Gastroesophageal sphincter (tissue), 4 donors: ENCODE results near the gene CRACR2A. TPM values are rescaled to one million over a fixed set of nuclear protein-coding genes. Genes with fewer than 3 reads are reported as not detected.

Experiments
- ATAC-seq: fragments of 150-250 bp; one replicate; pipeline ENCODE4 v1.9.1; 2016; ENCODE audit warnings: mild to moderate bottlenecking, moderate library complexity
- H3K27ac ChIP-seq, 4 donors: fragments of 200-600 bp; sonication (generic) in 3 of 4; 1 replicate in 3 of 4; 2 replicates in 1 of 4; pipeline ENCODE4 v1.5.1; 2016 to 2019
- H3K27me3 ChIP-seq: fragments of 200-600 bp; sonication (generic); one replicate; pipeline ENCODE4 v1.5.1; 2019
- H3K36me3 ChIP-seq, 2 donors: fragments of 200-600 bp; sonication (generic); one replicate each; pipeline ENCODE4 v1.5.1; 2019; ENCODE audit warnings: control low read depth in 1 of 2
- H3K4me1 ChIP-seq, 3 donors: fragments of 200-600 bp; sonication (generic); 1 replicate in 2 of 3; 2 replicates in 1 of 3; pipeline ENCODE4 v1.5.1; 2016 to 2019; ENCODE audit warnings: control low read depth in 2 of 3
- H3K4me3 ChIP-seq, 2 donors: fragments of 200-600 bp; sonication (generic); one replicate each; pipeline ENCODE4 v1.5.1; 2019; ENCODE audit warnings: mild to moderate bottlenecking in 1 of 2, moderate library complexity in 1 of 2
- H3K9me3 ChIP-seq, 3 donors: fragments of 200-600 bp; sonication (generic); one replicate each; pipeline ENCODE4 v1.5.1; 2017 to 2019; ENCODE audit warnings: control low read depth in 2 of 3
- EP300 ChIP-seq: sonication (generic); formaldehyde crosslinking; IDR thresholded peaks from one replicate; pipeline ENCODE4 v1.6.1; 2017; ENCODE audit warnings: antibody characterized with exemption, mild to moderate bottlenecking
- POLR2A ChIP-seq, 2 donors: fragments of 450-650 bp; IDR thresholded peaks; one replicate each; pipeline ENCODE4 v1.6.1; 2017; ENCODE audit warnings: antibody characterized with exemption in 2 of 2, mild to moderate bottlenecking in 2 of 2, moderate library complexity in 1 of 2
- POLR2AphosphoS5 ChIP-seq: sonication (generic); formaldehyde crosslinking; IDR thresholded peaks from one replicate; pipeline ENCODE4 v1.6.1; 2017; ENCODE audit warnings: antibody characterized with exemption
- WGBS, 2 donors: methylation state at CpG; one replicate each; pipeline ENCODE4 v1.1.5; 2018; ENCODE audit warnings: low coverage in 1 of 2; 5-methylcytosine and 5-hydroxymethylcytosine counted together
- total RNA-seq, 4 donors: library from RNA; depleted of rRNA; stranded (reverse); fragments of >200 nt; gene quantifications; one replicate each; pipeline ENCODE4 v1.1.0, GENCODE V29; 2016
- TF ChIP-seq, protein P1 (sequence below), 4 experiments: fragments of 200-600 bp in 2 of 4; fragments of 450-650 bp in 2 of 4; sonication (generic) in 1 of 4; IDR thresholded peaks; one replicate each; pipeline ENCODE4 v1.5.1; 2017 to 2019; ENCODE audit warnings: antibody characterized with exemption in 4 of 4, mild to moderate bottlenecking in 2 of 4, moderate library complexity in 2 of 4

Gene CRACR2A
- total RNA-seq, 4 donors from 2014 or later, result 2.2 to 5.4 (median 3.0) TPM

DNA sequence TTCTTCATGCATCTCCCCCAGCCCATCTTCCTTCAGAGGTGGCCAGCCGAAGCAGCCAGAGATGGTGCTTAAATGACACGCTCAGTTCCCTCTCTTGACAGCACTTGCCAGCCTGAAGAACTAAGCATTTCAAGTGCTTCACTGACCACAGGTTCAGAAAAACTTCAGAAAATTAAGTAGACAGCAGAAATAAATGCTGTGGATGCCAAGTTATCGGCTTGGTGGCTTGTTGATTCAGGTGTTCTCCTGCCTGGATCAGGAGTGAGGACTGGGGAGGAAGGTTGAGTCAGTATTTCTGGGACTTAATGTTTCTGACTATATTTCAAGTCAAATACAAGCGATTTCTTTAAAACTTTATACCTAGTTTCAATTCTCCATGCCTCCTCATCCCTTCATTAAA, 58.2 kb downstream of the CRACR2A start:
- Histone ChIP-seq H3K27ac (no peak overlapping the region), H3K27me3 (no peaks in the 10 kb centered on the region), H3K36me3 (no peaks in the 10 kb centered on the region), H3K4me3 (no peak overlapping the region), H3K9me3 (no peaks in the 10 kb centered on the region), H3K4me1 (peaks cover 0 to 6% (median 0%) of the 10 kb centered on the region in 3 donors)
- WGBS, 2 donors, result 84 to 93% methylated on average over 2 to 3 of the region's 4 CpGs
- TF ChIP-seq, protein P1, sequence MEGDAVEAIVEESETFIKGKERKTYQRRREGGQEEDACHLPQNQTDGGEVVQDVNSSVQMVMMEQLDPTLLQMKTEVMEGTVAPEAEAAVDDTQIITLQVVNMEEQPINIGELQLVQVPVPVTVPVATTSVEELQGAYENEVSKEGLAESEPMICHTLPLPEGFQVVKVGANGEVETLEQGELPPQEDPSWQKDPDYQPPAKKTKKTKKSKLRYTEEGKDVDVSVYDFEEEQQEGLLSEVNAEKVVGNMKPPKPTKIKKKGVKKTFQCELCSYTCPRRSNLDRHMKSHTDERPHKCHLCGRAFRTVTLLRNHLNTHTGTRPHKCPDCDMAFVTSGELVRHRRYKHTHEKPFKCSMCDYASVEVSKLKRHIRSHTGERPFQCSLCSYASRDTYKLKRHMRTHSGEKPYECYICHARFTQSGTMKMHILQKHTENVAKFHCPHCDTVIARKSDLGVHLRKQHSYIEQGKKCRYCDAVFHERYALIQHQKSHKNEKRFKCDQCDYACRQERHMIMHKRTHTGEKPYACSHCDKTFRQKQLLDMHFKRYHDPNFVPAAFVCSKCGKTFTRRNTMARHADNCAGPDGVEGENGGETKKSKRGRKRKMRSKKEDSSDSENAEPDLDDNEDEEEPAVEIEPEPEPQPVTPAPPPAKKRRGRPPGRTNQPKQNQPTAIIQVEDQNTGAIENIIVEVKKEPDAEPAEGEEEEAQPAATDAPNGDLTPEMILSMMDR (IDR thresholded peaks at IDR 0.05), result no peak
- TF ChIP-seq EP300 (no peak), POLR2A (IDR thresholded peaks at IDR 0.05) (no peak), POLR2AphosphoS5 (no peak)
- no peak for ATAC-seq

DNA sequence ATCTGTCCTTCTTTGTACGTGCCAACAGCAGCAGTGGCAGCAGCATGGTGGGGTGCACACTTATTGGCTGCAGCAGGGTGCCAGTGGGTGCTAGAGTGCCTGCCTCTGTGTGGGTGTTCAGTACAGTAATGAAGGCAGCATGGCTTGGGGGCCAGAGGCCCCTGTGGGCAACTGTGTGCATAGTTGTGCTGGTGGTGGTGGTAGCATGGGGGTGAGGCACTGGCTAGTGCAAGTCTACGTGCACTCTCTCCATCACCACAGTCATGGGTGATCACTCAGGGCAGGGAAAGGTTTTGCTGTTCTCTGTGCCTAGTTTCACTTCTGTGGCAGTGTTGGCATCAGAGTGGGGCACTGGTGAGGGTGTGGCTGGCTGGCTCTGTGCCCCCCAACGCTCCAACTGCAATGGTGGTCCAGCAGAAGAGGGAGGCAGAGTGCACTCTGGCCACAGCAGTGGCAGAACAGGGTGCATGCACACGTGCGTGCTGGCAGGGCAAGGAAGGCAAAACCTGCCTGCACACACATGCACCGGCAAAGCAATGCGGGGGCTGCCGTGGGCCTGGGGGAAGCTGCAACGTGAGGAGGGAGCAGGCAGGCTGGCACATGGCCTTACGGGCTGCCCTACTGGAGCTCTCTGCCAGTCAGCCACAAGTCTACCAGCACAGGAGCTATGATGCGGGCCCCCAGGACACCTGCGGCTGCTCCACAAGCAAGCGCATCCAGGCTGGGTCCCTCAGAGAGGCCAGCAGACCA, 60.1 kb downstream of the CRACR2A start:
- 100% methylated on average over 1 of the region's 13 CpGs; no CpG with 5 or more reads in 1 of the 2 donors for WGBS, 2 donors
- Histone ChIP-seq H3K27me3 (no peaks in the 10 kb centered on the region), H3K4me3 (no peak overlapping the region), H3K9me3 (no peaks in the 10 kb centered on the region), H3K4me1 (no peaks in the 10 kb centered on the region), H3K36me3 (no peaks in the 10 kb centered on the region), H3K27ac (no peak overlapping the region)
- ATAC-seq, result no peak
- no peak for TF ChIP-seq POLR2A (IDR thresholded peaks at IDR 0.05)

DNA sequence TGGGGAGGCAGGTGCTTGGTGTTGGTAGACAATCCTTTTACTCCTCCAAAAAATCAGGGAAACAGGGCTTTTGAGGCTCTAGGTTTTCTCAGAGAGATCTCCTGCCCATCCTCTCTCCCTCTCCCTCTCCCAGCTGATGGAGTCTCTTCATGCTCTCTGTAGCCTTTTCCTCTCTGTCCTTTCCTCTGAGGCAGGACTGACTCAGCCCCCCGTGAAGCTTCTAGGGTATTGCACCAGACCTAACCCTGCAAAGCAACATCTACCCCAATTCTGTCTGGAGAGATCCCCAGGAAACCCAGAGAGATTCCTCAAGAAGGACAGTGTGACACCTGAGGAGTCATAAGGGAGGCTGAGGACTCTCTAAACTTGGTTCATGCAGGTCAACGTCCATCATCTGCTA, 66.4 kb downstream of the CRACR2A start:
- no peak for ATAC-seq
- WGBS, 2 donors, result 100% methylated on average over 1 of the region's 2 CpGs; no CpG with 5 or more reads in 1 of the 2 donors
- TF ChIP-seq, protein P1 (IDR thresholded peaks at IDR 0.05), result no peak
- TF ChIP-seq EP300 (no peak), POLR2AphosphoS5 (no peak), POLR2A (IDR thresholded peaks at IDR 0.05) (no peak)
- H3K9me3 ChIP-seq, result no peaks in the 10 kb centered on the region
- no peaks in the 10 kb centered on the region for H3K36me3 ChIP-seq
- H3K27me3 ChIP-seq, result no peaks in the 10 kb centered on the region
- H3K27ac ChIP-seq, result no peak overlapping the region
- no peaks in the 10 kb centered on the region for H3K4me1 ChIP-seq
- H3K4me3 ChIP-seq, result no peak overlapping the region

DNA sequence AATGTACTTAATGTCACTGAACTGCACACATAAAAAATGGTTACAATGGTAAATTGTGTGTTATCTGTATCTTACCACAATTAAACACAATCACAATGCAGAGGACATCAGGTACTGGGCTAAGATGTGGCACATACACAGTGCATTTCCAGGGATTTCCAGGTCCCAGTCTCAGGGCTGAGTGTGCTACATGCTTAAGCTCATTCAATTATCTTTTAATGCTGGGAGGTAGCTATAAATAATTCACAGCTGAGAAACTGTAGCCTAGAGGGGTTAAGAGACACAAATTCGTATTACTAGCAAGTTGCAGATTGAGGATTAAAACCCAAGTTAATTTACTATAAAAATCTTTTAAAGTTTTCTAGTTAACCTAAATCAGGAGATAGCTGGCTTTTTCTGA, 67.1 kb downstream of the CRACR2A start:
- 60 to 76% methylated on average over 1 of the region's 1 CpG for WGBS, 2 donors
- no peak overlapping the region for H3K27ac ChIP-seq
- H3K4me3 ChIP-seq, result no peak overlapping the region
- no peaks in the 10 kb centered on the region for H3K27me3 ChIP-seq
- TF ChIP-seq POLR2AphosphoS5 (no peak), EP300 (no peak), POLR2A (IDR thresholded peaks at IDR 0.05) (no peak)
- TF ChIP-seq, protein P1 (IDR thresholded peaks at IDR 0.05), result no peak
- H3K36me3 ChIP-seq, result no peaks in the 10 kb centered on the region
- no peaks in the 10 kb centered on the region for H3K9me3 ChIP-seq
- no peaks in the 10 kb centered on the region for H3K4me1 ChIP-seq
- no peak for ATAC-seq

DNA sequence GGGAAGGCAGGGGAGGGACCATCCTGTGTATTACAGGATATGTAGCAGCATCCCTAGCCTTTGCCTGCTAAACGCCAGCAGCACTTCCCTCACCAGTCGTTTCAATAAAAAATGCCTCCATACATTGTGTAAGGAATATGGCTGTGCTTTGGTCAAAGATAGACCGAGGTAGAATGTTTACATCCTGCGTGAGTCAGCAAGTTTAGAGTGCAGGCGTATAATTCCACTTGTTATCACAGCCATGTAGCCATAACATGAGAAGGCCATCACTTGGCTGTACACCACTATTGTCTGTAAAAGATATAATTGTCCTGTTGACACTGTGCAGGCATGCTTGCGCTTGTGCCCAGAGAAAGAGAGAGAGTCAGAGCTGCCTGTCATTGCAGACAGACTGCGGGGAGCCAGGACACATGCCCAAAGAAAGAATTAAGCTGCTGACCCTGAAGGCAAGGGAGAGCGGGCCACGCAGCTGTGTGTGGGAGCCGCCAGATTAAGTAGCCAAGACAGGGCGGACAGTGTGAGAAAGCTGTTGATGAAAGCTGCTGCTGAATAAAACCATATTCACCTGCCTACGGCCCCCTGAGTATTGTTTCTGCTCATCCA, 68.4 kb downstream of the CRACR2A start:
- Histone ChIP-seq H3K4me3 (no peak overlapping the region), H3K36me3 (no peaks in the 10 kb centered on the region), H3K9me3 (no peaks in the 10 kb centered on the region), H3K27me3 (no peaks in the 10 kb centered on the region), H3K4me1 (no peaks in the 10 kb centered on the region), H3K27ac (no peak overlapping the region)
- no peak for TF ChIP-seq EP300
- TF ChIP-seq, protein P1 (IDR thresholded peaks at IDR 0.05), result no peak
- no peak for TF ChIP-seq POLR2AphosphoS5
- no peak for TF ChIP-seq POLR2A (IDR thresholded peaks at IDR 0.05)
- WGBS, 2 donors, result 30 to 63% methylated on average over 8 to 11 of the region's 12 CpGs
- ATAC-seq, result no peak
